B cell (primary cell): ENCODE results near the gene XPO1.

Source experiments
- EZH2 ChIP-seq: IDR thresholded peaks from 2 replicates; pipeline ENCODE4 v1.6.1; 2012; ENCODE audit warnings: borderline replicate concordance, low read depth, mild to moderate bottlenecking, moderate library complexity, low read length; ENCODE audit not compliant: insufficient read depth, poor library complexity, severe bottlenecking
- TF ChIP-seq, protein P1 (sequence below): fragments of 200-600 bp; IDR thresholded peaks from one replicate; pipeline ENCODE4 v1.8.0; 2022; ENCODE audit warnings: antibody characterized with exemption, mild to moderate bottlenecking

DNA sequence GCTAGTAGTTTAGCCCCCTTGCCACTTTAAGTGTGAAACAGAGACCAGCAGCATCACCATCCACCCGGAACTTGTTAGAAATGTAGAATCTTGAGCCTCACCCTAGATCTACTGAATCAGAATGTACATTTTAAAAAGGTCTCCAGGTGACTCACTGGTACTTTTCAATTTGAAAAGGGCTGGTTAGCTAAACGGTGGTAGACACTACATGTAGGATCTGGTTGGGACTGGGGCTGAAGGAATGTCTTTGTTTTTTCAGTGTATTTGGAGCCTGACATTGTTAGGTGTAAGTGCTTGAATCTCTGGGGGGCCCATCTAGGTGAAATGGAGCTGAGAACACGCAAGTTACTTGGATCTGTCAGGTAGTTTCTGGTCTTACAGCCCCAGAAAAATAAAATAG is 44.0 kb upstream of the XPO1 start:
- TF ChIP-seq, protein P1, sequence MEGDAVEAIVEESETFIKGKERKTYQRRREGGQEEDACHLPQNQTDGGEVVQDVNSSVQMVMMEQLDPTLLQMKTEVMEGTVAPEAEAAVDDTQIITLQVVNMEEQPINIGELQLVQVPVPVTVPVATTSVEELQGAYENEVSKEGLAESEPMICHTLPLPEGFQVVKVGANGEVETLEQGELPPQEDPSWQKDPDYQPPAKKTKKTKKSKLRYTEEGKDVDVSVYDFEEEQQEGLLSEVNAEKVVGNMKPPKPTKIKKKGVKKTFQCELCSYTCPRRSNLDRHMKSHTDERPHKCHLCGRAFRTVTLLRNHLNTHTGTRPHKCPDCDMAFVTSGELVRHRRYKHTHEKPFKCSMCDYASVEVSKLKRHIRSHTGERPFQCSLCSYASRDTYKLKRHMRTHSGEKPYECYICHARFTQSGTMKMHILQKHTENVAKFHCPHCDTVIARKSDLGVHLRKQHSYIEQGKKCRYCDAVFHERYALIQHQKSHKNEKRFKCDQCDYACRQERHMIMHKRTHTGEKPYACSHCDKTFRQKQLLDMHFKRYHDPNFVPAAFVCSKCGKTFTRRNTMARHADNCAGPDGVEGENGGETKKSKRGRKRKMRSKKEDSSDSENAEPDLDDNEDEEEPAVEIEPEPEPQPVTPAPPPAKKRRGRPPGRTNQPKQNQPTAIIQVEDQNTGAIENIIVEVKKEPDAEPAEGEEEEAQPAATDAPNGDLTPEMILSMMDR = no peak
- no peak for TF ChIP-seq EZH2
